GM19324 (cell line): ENCODE results near the gene PHLDA3.
"Not testable (repeated sequence)": the region's sequence is repeated elsewhere in the genome, so short reads cannot be mapped to it uniquely, and the experiment has no call there.

Source experiments
- ATAC-seq: cut with Tn5 transposase; IDR thresholded peaks from one replicate; pipeline ENCODE4 v1.9.1; 2021; ENCODE audit warnings: mild to moderate bottlenecking, moderate library complexity; ENCODE audit not compliant: unreplicated experiment, low FRiP score

Gene PHLDA3

GRCh38 chr1:201488830-201489589, 20.0 kb upstream of the PHLDA3 start:
- ATAC-seq, result no peak

GRCh38 chr1:201487742-201488141, 18.8 kb upstream of the PHLDA3 start:
- no peak for ATAC-seq

- no peak for ATAC-seq
Measured at GRCh38 chr1:201486187-201486586, 17.2 kb upstream of the PHLDA3 start.

GRCh38 chr1:201485184-201485774, 16.3 kb upstream of the PHLDA3 start:
- no peak for ATAC-seq

- ATAC-seq, result no peak
Measured at GRCh38 chr1:201483373-201483949, 14.5 kb upstream of the PHLDA3 start.

GRCh38 chr1:201482755-201483154, 13.8 kb upstream of the PHLDA3 start:
- no peak for ATAC-seq

GRCh38 chr1:201481761-201482493, 12.9 kb upstream of the PHLDA3 start:
- peak; percentile 72 for ATAC-seq

GRCh38 chr1:201481004-201481380, 12.0 kb upstream of the PHLDA3 start:
- ATAC-seq, result no peak

GRCh38 chr1:201480231-201481003, 11.4 kb upstream of the PHLDA3 start:
- peak; percentile 42 for ATAC-seq

- ATAC-seq, result no peak
Measured at GRCh38 chr1:201479201-201479730, 10.3 kb upstream of the PHLDA3 start.

GRCh38 chr1:201478666-201479065, 9.7 kb upstream of the PHLDA3 start:
- not testable (repeated sequence) for ATAC-seq

- no peak for ATAC-seq
Measured at GRCh38 chr1:201476670-201477344, 7.8 kb upstream of the PHLDA3 start.

- no peak for ATAC-seq
Measured at GRCh38 chr1:201475915-201476669, 7.1 kb upstream of the PHLDA3 start.

GRCh38 chr1:201475130-201475529, 6.1 kb upstream of the PHLDA3 start:
- ATAC-seq, result no peak

GRCh38 chr1:201473296-201473695, 4.3 kb upstream of the PHLDA3 start:
- ATAC-seq, result no peak

- not testable (repeated sequence) for ATAC-seq
Measured at GRCh38 chr1:201472321-201472720, 3.3 kb upstream of the PHLDA3 start.

GRCh38 chr1:201471772-201472171, 2.8 kb upstream of the PHLDA3 start:
- no peak for ATAC-seq

GRCh38 chr1:201470581-201470980, 1.6 kb upstream of the PHLDA3 start:
- no peak for ATAC-seq

- no peak for ATAC-seq
Measured at GRCh38 chr1:201469645-201470074, 672 bp upstream of the PHLDA3 start.
